B cell (primary cell): ENCODE results near the gene DHH. TPM values are rescaled to one million over a fixed set of nuclear protein-coding genes. Genes with fewer than 3 reads are reported as not detected.
A peak's percentile ranks its signal among the peaks of the same experiment; 100 is the strongest.

Source experiments
- ATAC-seq: fragments of 200-7000 bp; cut with Tn5 transposase; one replicate; pipeline ENCODE4 v1.10.0; 2021; ENCODE audit warnings: low read depth, mild to moderate bottlenecking, moderate number of reproducible peaks, moderate library complexity
- CTCF ChIA-PET: fragments of 350-600 bp; sonication (Branson Sonifier 250); formaldehyde crosslinking; loops from one replicate; lab custom pipeline; 2021; ENCODE audit warnings: antibody characterized with exemption, inconsistent platforms; lab: Charles Lee
- POLR2A ChIA-PET: fragments of 350-600 bp; sonication (Branson Sonifier 250); formaldehyde crosslinking; loops from one replicate; lab custom pipeline; 2021; ENCODE audit warnings: antibody characterized with exemption; lab: Charles Lee
- DNase-seq: peaks from one replicate; pipeline ENCODE4 v3.0.0; 2013
- H2AFZ ChIP-seq: 2 replicates; pipeline ENCODE4 v1.6.1; 2012; ENCODE audit warnings: mild to moderate bottlenecking, low read depth, low read length; ENCODE audit not compliant: insufficient read depth, poor library complexity, severe bottlenecking
- H3K27ac ChIP-seq, 2 donors: 1 replicate in 1 of 2; 2 replicates in 1 of 2; pipeline ENCODE4 v1.5.1; 2012 to 2013; ENCODE audit warnings: low read length in 2 of 2, mild to moderate bottlenecking in 2 of 2, moderate library complexity in 1 of 2
- H3K27me3 ChIP-seq, 4 experiments: fragments of 200-600 bp in 1 of 4; sonication (generic) in 1 of 4; replicated peaks in 1 of 4; 1 replicate in 2 of 4; 2 replicates in 2 of 4; pipeline versions ENCODE4 v1.6.1 to v1.7.0; 2013 to 2016; ENCODE audit warnings: low read length in 3 of 4, mild to moderate bottlenecking in 2 of 4, mixed read lengths in 1 of 4, moderate library complexity in 1 of 4; ENCODE audit not compliant: insufficient read depth in 4 of 4, control insufficient read depth in 3 of 4; ENCODE audit errors: control extremely low read depth in 1 of 4
- H3K36me3 ChIP-seq, 2 experiments: replicated peaks in 1 of 2; 1 replicate in 1 of 2; 2 replicates in 1 of 2; pipeline versions ENCODE4 v1.6.1 to v1.7.1; 2013; ENCODE audit warnings: low read length in 1 of 2; ENCODE audit not compliant: insufficient read depth in 2 of 2, control insufficient read depth in 1 of 2; ENCODE audit errors: control extremely low read depth in 1 of 2, extremely low read depth in 1 of 2
- H3K4me1 ChIP-seq, 2 donors: fragments of 200-600 bp in 1 of 2; sonication (generic) in 1 of 2; 1 replicate in 1 of 2; 2 replicates in 1 of 2; pipeline versions ENCODE4 v1.5.1 to v1.6.1; 2013 to 2017; ENCODE audit warnings: low read length in 2 of 2; ENCODE audit not compliant: control insufficient read depth in 2 of 2, insufficient read depth in 2 of 2
- H3K4me2 ChIP-seq: replicated peaks from 2 replicates; pipeline ENCODE3; 2012; ENCODE audit warnings: mild to moderate bottlenecking, low read depth, low read length; ENCODE audit not compliant: poor library complexity, severe bottlenecking
- H3K4me3 ChIP-seq, 5 experiments: fragments of 200-600 bp in 1 of 5; sonication (generic) in 1 of 5; 1 replicate in 3 of 5; 2 replicates in 2 of 5; pipeline versions ENCODE4 v1.5.1 to v1.7.0; 2011 to 2016; ENCODE audit warnings: low read length in 4 of 5, mild to moderate bottlenecking in 4 of 5, low read depth in 2 of 5, control low read depth in 1 of 5, moderate library complexity in 1 of 5; ENCODE audit not compliant: insufficient read depth in 1 of 5; ENCODE audit errors: control extremely low read depth in 1 of 5, extremely low read depth in 1 of 5
- H3K79me2 ChIP-seq: fragments of 200-600 bp; sonication (generic); one replicate; pipeline ENCODE4 v1.6.0; 2016; ENCODE audit warnings: low read length; ENCODE audit not compliant: control insufficient read depth, insufficient read depth
- H3K9ac ChIP-seq: fragments of 200-600 bp; sonication (generic); 2 replicates; pipeline ENCODE4 v1.6.1; 2017; ENCODE audit warnings: mild to moderate bottlenecking, low read length, moderate library complexity
- H3K9me3 ChIP-seq, 3 donors: one replicate each; pipeline versions ENCODE4 v1.6.1 to v1.7.1; 2013; ENCODE audit warnings: low read length in 2 of 3; ENCODE audit not compliant: control insufficient read depth in 2 of 3, insufficient read depth in 1 of 3; ENCODE audit errors: control extremely low read depth in 1 of 3
- H4K20me1 ChIP-seq: 2 replicates; pipeline ENCODE4 v1.6.0; 2012; ENCODE audit warnings: mild to moderate bottlenecking, low read length; ENCODE audit not compliant: insufficient read depth, control insufficient read depth, poor library complexity, severe bottlenecking
- H3K27ac Mint-ChIP-seq: one replicate; pipeline ENCODE4 v1.8.0; 2021; ENCODE audit warnings: mixed read lengths
- H3K27me3 Mint-ChIP-seq: one replicate; pipeline ENCODE4 v1.8.0; 2021; ENCODE audit warnings: mixed read lengths
- H3K4me1 Mint-ChIP-seq: one replicate; pipeline ENCODE4 v1.8.0; 2021; ENCODE audit warnings: mixed read lengths
- H3K4me3 Mint-ChIP-seq: one replicate; pipeline ENCODE4 v1.8.0; 2021; ENCODE audit warnings: mixed read lengths
- H3K9me3 Mint-ChIP-seq: one replicate; pipeline ENCODE4 v1.8.0; 2022; ENCODE audit warnings: mixed read lengths; ENCODE audit not compliant: insufficient read depth
- EZH2 ChIP-seq: IDR thresholded peaks from 2 replicates; pipeline ENCODE4 v1.6.1; 2012; ENCODE audit warnings: borderline replicate concordance, low read depth, mild to moderate bottlenecking, moderate library complexity, low read length; ENCODE audit not compliant: insufficient read depth, poor library complexity, severe bottlenecking
- WGBS: methylation state at CpG from one replicate; pipeline ENCODE4 v1.1.5; 2013; ENCODE audit warnings: missing lambda C conversion rate; ENCODE audit not compliant: insufficient coverage; 5-methylcytosine and 5-hydroxymethylcytosine counted together
- intact Hi-C: fragments of 100-400 bp; cut with micrococcal nuclease; formaldehyde crosslinking; loops from one replicate; pipeline ENCODE4 v1.10.0; 2022
- polyA plus RNA-seq: library from polyadenylated mRNA; depleted of rRNA; stranded (reverse); fragments of >200 nt; gene quantifications from 2 replicates; pipeline ENCODE4 v1.2.3, GENCODE V29; 2012
- total RNA-seq, 2 donors: library from RNA; stranded (reverse); fragments of 120-200 nt in 1 of 2; gene quantifications; 1 replicate in 1 of 2; 2 replicates in 1 of 2; pipeline versions ENCODE4 v1.2.3 to v1.2.4, GENCODE V29; 2013 to 2022
- TF ChIP-seq, protein P1 (sequence below): fragments of 200-600 bp; IDR thresholded peaks from one replicate; pipeline ENCODE4 v1.8.0; 2022; ENCODE audit warnings: antibody characterized with exemption, mild to moderate bottlenecking

Gene DHH
- total and polyA plus RNA-seq, 2 donors (not counting 1 experiment from before 2014, with no cell fraction given), result 0.07 to 0.81 TPM

DNA sequence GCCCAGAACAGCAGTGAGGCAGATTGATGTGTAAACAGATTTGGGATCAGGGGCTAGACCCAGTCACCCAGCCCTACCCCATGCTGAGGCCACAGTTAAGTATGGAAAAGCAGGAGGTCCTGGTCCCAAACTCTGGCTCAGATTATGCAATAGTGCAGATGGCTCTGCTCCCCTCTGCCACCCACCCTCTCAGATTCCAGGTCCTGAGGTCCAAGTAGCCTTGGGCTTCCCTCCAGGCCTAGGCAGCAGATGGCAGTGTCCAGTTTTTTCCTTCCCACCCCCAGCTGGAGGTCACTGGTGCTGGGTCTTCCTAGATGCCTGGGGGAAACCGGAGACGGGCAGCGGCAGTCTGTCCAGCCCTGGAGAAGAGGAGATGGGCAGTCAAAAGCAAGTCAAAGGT is 2.8 kb upstream of the DHH start:
- H3K36me3 ChIP-seq, result peaks cover 0 to 30% of the 10 kb centered on the region in 2 experiments
- no peak overlapping the region for H3K27ac ChIP-seq
- no peak overlapping the region for H3K27ac Mint-ChIP-seq
- no peak overlapping the region for H3K4me3 Mint-ChIP-seq
- H3K9me3 Mint-ChIP-seq, result no peaks in the 10 kb centered on the region
- H3K79me2 ChIP-seq, result no peaks in the 10 kb centered on the region
- no peak overlapping the region for H3K4me3 ChIP-seq
- no peak overlapping the region for H3K9ac ChIP-seq
- H3K9me3 ChIP-seq, result peaks cover 0 to 15% (median 0%) of the 10 kb centered on the region in 3 donors
- peaks cover 10% of the 10 kb centered on the region for H4K20me1 ChIP-seq
- peaks cover 17 to 19% of the 10 kb centered on the region in 2 donors for H3K4me1 ChIP-seq
- peaks cover 21% of the 10 kb centered on the region for H3K4me1 Mint-ChIP-seq
- no peak for TF ChIP-seq EZH2
- TF ChIP-seq, protein P1, sequence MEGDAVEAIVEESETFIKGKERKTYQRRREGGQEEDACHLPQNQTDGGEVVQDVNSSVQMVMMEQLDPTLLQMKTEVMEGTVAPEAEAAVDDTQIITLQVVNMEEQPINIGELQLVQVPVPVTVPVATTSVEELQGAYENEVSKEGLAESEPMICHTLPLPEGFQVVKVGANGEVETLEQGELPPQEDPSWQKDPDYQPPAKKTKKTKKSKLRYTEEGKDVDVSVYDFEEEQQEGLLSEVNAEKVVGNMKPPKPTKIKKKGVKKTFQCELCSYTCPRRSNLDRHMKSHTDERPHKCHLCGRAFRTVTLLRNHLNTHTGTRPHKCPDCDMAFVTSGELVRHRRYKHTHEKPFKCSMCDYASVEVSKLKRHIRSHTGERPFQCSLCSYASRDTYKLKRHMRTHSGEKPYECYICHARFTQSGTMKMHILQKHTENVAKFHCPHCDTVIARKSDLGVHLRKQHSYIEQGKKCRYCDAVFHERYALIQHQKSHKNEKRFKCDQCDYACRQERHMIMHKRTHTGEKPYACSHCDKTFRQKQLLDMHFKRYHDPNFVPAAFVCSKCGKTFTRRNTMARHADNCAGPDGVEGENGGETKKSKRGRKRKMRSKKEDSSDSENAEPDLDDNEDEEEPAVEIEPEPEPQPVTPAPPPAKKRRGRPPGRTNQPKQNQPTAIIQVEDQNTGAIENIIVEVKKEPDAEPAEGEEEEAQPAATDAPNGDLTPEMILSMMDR, result no peak
- no peak overlapping the region for H2AFZ ChIP-seq
- CTCF ChIA-PET, result interaction anchor here (0.8 to 17.6 kb wide), 10 partner anchors 11 to 244 kb away, joined by 3 to 199 read pairs (median 19); partner anchors contain the start of genes LMBR1L, RHEBL1 and TUBA1B
- DNase-seq (no peak), ATAC-seq (no peak)
- WGBS, result 96% methylated on average over 3 of the region's 3 CpGs
- H3K27me3 Mint-ChIP-seq, result peaks cover 21% of the 10 kb centered on the region
- intact Hi-C loops, result loop anchor here (10.0 kb wide), 1 partner anchor 247 kb away; the partner anchor contains the start of gene DNAJC22
- POLR2A ChIA-PET, result no interaction called here
- H3K27me3 ChIP-seq, result peaks cover 0 to 29% (median 20%) of the 10 kb centered on the region in 4 experiments
- no peak overlapping the region for H3K4me2 ChIP-seq

DNA sequence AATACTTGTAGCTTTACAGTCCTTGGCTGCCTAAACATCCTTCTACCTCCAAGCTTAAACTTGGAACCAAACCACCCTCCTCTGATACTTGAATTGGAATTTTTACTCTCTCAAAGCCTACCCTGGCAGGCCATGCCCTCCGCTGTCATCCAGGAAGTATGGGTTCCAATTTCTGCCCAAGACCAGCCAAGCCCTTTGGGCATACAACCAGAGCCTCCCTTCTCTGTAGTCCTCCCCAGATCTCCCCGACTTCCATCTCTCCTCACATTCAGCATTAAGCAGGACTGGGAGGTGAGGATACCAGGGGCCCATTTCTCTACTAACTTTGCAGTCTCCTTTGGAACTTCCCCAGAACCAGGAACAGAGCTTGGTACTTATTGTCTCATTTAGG is 369 bp upstream of the DHH start:
- Histone ChIP-seq H3K27me3 (peaks cover 0 to 53% (median 37%) of the 10 kb centered on the region in 4 experiments), H3K9me3 (peaks cover 0 to 27% (median 0%) of the 10 kb centered on the region in 3 donors), H2AFZ (no peak overlapping the region), H4K20me1 (peaks cover 12% of the 10 kb centered on the region), H3K4me3 (no peak overlapping the region), H3K79me2 (no peaks in the 10 kb centered on the region), H3K36me3 (peaks cover 0 to 6% of the 10 kb centered on the region in 2 experiments), H3K9ac (no peak overlapping the region), H3K4me1 (peaks cover 41 to 43% of the 10 kb centered on the region in 2 donors), H3K27ac (no peak overlapping the region), H3K4me2 (peak overlapping the region; percentile 66)
- 90% methylated on average over 1 of the region's 2 CpGs for WGBS
- intact Hi-C loops, result loop anchor here (10.0 kb wide), 1 partner anchor 250 kb away; the partner anchor contains the start of gene DNAJC22
- TF ChIP-seq EZH2, result no peak
- TF ChIP-seq, protein P1, result no peak
- H3K4me3 Mint-ChIP-seq, result peak overlapping the region; percentile 27
- no peak for DNase-seq
- H3K27me3 Mint-ChIP-seq, result peaks cover 41% of the 10 kb centered on the region
- no peak overlapping the region for H3K27ac Mint-ChIP-seq
- CTCF ChIA-PET, result interaction anchor here (1.6 to 17.6 kb wide), 6 partner anchors 8 to 140 kb away, joined by 5 to 199 read pairs (median 61); partner anchors contain the start of gene LMBR1L
- peaks cover 42% of the 10 kb centered on the region for H3K4me1 Mint-ChIP-seq
- no peak for ATAC-seq
- POLR2A ChIA-PET, result interaction anchor here (0.7 to 1.8 kb wide), 3 partner anchors 25 to 140 kb away, joined by 3 to 9 read pairs (median 3); partner anchors contain the start of genes RHEBL1 and TUBA1B
- no peaks in the 10 kb centered on the region for H3K9me3 Mint-ChIP-seq
